HEK293 (cell line): ENCODE data around the gene ITGAL.

ENCODE experiments used
- CTCF ChIA-PET: fragments of 350-600 bp; formaldehyde crosslinking; extraction: SDS; loops from one replicate; lab custom pipeline; 2021; ENCODE audit warnings: antibody characterized with exemption; lab: Yijun Ruan, JAX
- POLR2A ChIA-PET: fragments of 300-600 bp; formaldehyde crosslinking; extraction: SDS; loops from one replicate; lab custom pipeline; 2020; ENCODE audit warnings: antibody characterized with exemption, inconsistent platforms; lab: Yijun Ruan, JAX
- H3K27ac ChIP-seq: fragments of 200-500 bp; sonication (Bioruptor generic); 2 replicates; pipeline ENCODE4 v1.5.1; 2014; ENCODE audit warnings: low read depth, low read length, control low read depth, inconsistent platforms; ENCODE audit errors: extremely low read depth
- H3K36me3 ChIP-seq, 2 experiments: fragments of 200-500 bp in 1 of 2; sonication (Bioruptor generic) in 1 of 2; 1 replicate in 1 of 2; 2 replicates in 1 of 2; pipeline ENCODE4 v1.5.1; 2014 to 2017; ENCODE audit warnings: inconsistent platforms in 2 of 2, low read length in 2 of 2; ENCODE audit not compliant: control insufficient read depth in 2 of 2, insufficient read depth in 1 of 2
- H3K4me1 ChIP-seq: fragments of 200-500 bp; sonication (Bioruptor generic); 2 replicates; pipeline ENCODE4 v1.5.1; 2014; ENCODE audit warnings: mild to moderate bottlenecking, low read length, inconsistent platforms; ENCODE audit not compliant: control insufficient read depth, insufficient read depth
- H3K4me3 ChIP-seq: 2 replicates; pipeline ENCODE4 v1.5.1; 2011; ENCODE audit warnings: low read depth, mild to moderate bottlenecking, control low read depth, low read length, moderate library complexity
- H3K9me3 ChIP-seq: fragments of 200-500 bp; sonication (Bioruptor generic); 2 replicates; pipeline ENCODE4 v1.5.1; 2014; ENCODE audit warnings: low read depth, low read length, inconsistent platforms; ENCODE audit not compliant: control insufficient read depth, insufficient read depth
- EGR2 ChIP-seq: fragments of 450-650 bp; formaldehyde crosslinking; IDR thresholded peaks from 2 replicates; pipeline ENCODE4 v1.5.1; 2016; ENCODE audit warnings: low read depth, missing biosample characterization, missing genetic modification characterization
- KLF10 ChIP-seq: fragments of 450-650 bp; IDR thresholded peaks from 2 replicates; pipeline ENCODE4 v1.5.1; 2018; ENCODE audit warnings: missing biosample characterization, mild to moderate bottlenecking, missing genetic modification characterization
- SALL2 ChIP-seq: fragments of 450-650 bp; formaldehyde crosslinking; IDR thresholded peaks from 2 replicates; pipeline ENCODE4 v1.5.0; 2017; ENCODE audit warnings: missing biosample characterization, mild to moderate bottlenecking, missing genetic modification characterization, borderline replicate concordance
- ZBTB10 ChIP-seq: fragments of 450-650 bp; formaldehyde crosslinking; IDR thresholded peaks from 2 replicates; pipeline ENCODE4 v1.5.1; 2016; ENCODE audit warnings: missing biosample characterization, missing genetic modification characterization
- ZEB2 ChIP-seq: fragments of 450-650 bp; formaldehyde crosslinking; IDR thresholded peaks from 2 replicates; pipeline ENCODE4 v1.5.1; 2016; ENCODE audit warnings: missing biosample characterization, missing genetic modification characterization
- ZFHX2 ChIP-seq: fragments of 450-650 bp; formaldehyde crosslinking; conservative IDR thresholded peaks from 2 replicates; pipeline ENCODE4 v1.5.1; 2016; ENCODE audit warnings: missing biosample characterization, missing genetic modification characterization
- ZNF133 ChIP-seq: fragments of 450-650 bp; formaldehyde crosslinking; IDR thresholded peaks from 2 replicates; pipeline ENCODE4 v1.5.1; 2016; ENCODE audit warnings: missing biosample characterization, missing genetic modification characterization
- ZNF16 ChIP-seq: fragments of 450-650 bp; formaldehyde crosslinking; IDR thresholded peaks from 2 replicates; pipeline ENCODE4 v1.5.1; 2016; ENCODE audit warnings: low read depth, missing biosample characterization, missing genetic modification characterization
- ZNF18 ChIP-seq: fragments of 450-650 bp; formaldehyde crosslinking; IDR thresholded peaks from 2 replicates; pipeline ENCODE4 v1.5.1; 2016; ENCODE audit warnings: missing biosample characterization, missing genetic modification characterization
- ZNF24 ChIP-seq: fragments of 450-650 bp; formaldehyde crosslinking; IDR thresholded peaks from 2 replicates; pipeline ENCODE4 v1.5.1; 2016; ENCODE audit warnings: missing biosample characterization, missing genetic modification characterization
- ZNF292 ChIP-seq: fragments of 450-650 bp; formaldehyde crosslinking; IDR thresholded peaks from 2 replicates; pipeline ENCODE4 v1.5.1; 2016; ENCODE audit warnings: low read depth, missing biosample characterization, missing genetic modification characterization, borderline replicate concordance
- ZNF335 ChIP-seq: fragments of 450-650 bp; formaldehyde crosslinking; conservative IDR thresholded peaks from 2 replicates; pipeline ENCODE4 v1.5.1; 2016; ENCODE audit warnings: missing biosample characterization, missing genetic modification characterization
- ZNF529 ChIP-seq: fragments of 450-650 bp; formaldehyde crosslinking; IDR thresholded peaks from 2 replicates; pipeline ENCODE4 v1.5.1; 2017; ENCODE audit warnings: missing genetic modification characterization, missing biosample characterization; ENCODE audit not compliant: insufficient replicate concordance
- ZNF600 ChIP-seq: fragments of 450-650 bp; formaldehyde crosslinking; IDR thresholded peaks from 2 replicates; pipeline ENCODE4 v1.5.1; 2016; ENCODE audit warnings: missing biosample characterization, missing genetic modification characterization
- ZNF621 ChIP-seq: fragments of 450-650 bp; formaldehyde crosslinking; IDR thresholded peaks from 2 replicates; pipeline ENCODE4 v1.5.1; 2017; ENCODE audit warnings: missing biosample characterization, missing genetic modification characterization
- ZNF785 ChIP-seq: fragments of 450-650 bp; formaldehyde crosslinking; IDR thresholded peaks from 2 replicates; pipeline ENCODE4 v1.5.1; 2016; ENCODE audit warnings: missing biosample characterization, missing genetic modification characterization
- ZSCAN23 ChIP-seq: fragments of 450-650 bp; formaldehyde crosslinking; IDR thresholded peaks from 2 replicates; pipeline ENCODE4 v1.5.1; 2016; ENCODE audit warnings: missing biosample characterization, missing genetic modification characterization

Gene ITGAL

GRCh38 chr16:30565984-30566383 lies 93.4 kb downstream of the ITGAL start:
- H3K4me1 ChIP-seq, result peaks cover 2% of the 10 kb centered on the region; the same call in 1 of the 2 replicates
- ChIA-PET POLR2A (interaction anchor here (0.6 to 1.4 kb wide), 5 partner anchors 9 to 52 kb away, joined by 3 to 7 read pairs (median 3); no protein-coding TSS in a partner anchor), CTCF (interaction anchor here (0.5 to 2.1 kb wide), 6 partner anchors 16 to 717 kb away, joined by 3 to 8 read pairs (median 4); no protein-coding TSS in a partner anchor)
- no peak overlapping the region for H3K4me3 ChIP-seq
- H3K36me3 ChIP-seq, result no peaks in the 10 kb centered on the region
- TF ChIP-seq ZSCAN23, result no peak
- TF ChIP-seq ZNF600, result peak; percentile 55
- no peak for TF ChIP-seq ZNF785 (tag by site-specific recombination)
- TF ChIP-seq KLF10 (tag by site-specific recombination), result no peak
- no peak for TF ChIP-seq ZNF18 (tag by site-specific recombination)
- no peak for TF ChIP-seq ZEB2 (tag by site-specific recombination)
- TF ChIP-seq ZNF16 (tag by site-specific recombination), result no peak
- TF ChIP-seq ZNF335 (tag by site-specific recombination), result no peak
- TF ChIP-seq SALL2 (tag by site-specific recombination), result no peak
- H3K9me3 ChIP-seq, result no peaks in the 10 kb centered on the region
- no peak overlapping the region for H3K27ac ChIP-seq

- no peak overlapping the region for H3K27ac ChIP-seq
- H3K36me3 ChIP-seq, result no peaks in the 10 kb centered on the region
- H3K4me1 ChIP-seq, result peaks cover 2% of the 10 kb centered on the region; the same call in 1 of the 2 replicates
- no peak overlapping the region for H3K4me3 ChIP-seq
- TF ChIP-seq ZNF621, result no peak
- TF ChIP-seq ZNF16 (tag by site-specific recombination), result peak; percentile 88
- H3K9me3 ChIP-seq, result no peaks in the 10 kb centered on the region
- ChIA-PET POLR2A (interaction anchor here (0.9 to 1.3 kb wide), 2 partner anchors 9 to 17 kb away, joined by 3 to 7 read pairs; no protein-coding TSS in a partner anchor), CTCF (interaction anchor here (0.5 to 2.1 kb wide), 6 partner anchors 16 to 117 kb away, joined by 3 to 8 read pairs (median 4); partner anchors contain the start of gene ZNF747)
Measured at GRCh38 chr16:30566531-30566930, 94.0 kb downstream of the ITGAL start.

- Histone ChIP-seq H3K27ac (no peak overlapping the region), H3K4me3 (no peak overlapping the region), H3K36me3 (no peaks in the 10 kb centered on the region), H3K9me3 (no peaks in the 10 kb centered on the region), H3K4me1 (peaks cover 2% of the 10 kb centered on the region; the same call in 1 of the 2 replicates)
- POLR2A ChIA-PET, result interaction anchor here (0.5 to 1.3 kb wide), 5 partner anchors 9 to 1596 kb away, joined by 3 to 6 read pairs (median 5); partner anchors contain the start of gene ZNF764
- CTCF ChIA-PET, result interaction anchor here (1.1 to 1.5 kb wide), 2 partner anchors 32 to 48 kb away, joined by 4 read pairs; partner anchors contain the start of gene ZNF747
- TF ChIP-seq ZSCAN23 (no peak), ZNF529 (tag by site-specific recombination) (peak; percentile 1), ZNF292 (0 out of 2 replicates have a peak, but pooled peaks have one; percentile 5), ZFHX2 (peak; percentile 66), ZNF133 (tag by site-specific recombination) (peak; percentile 67), ZBTB10 (tag by site-specific recombination) (no peak), ZNF24 (peak; percentile 85), EGR2 (tag by site-specific recombination) (peak; percentile 77)
Measured at GRCh38 chr16:30567160-30567990, 94.8 kb downstream of the ITGAL start.
